ENCODE results near the gene HTR6. TPM values are rescaled to one million over a fixed set of nuclear protein-coding genes. Genes with fewer than 3 reads are reported as not detected.

The HTR6 gene
- total RNA-seq, 1 experiment from 2014 or later, result 0.10 TPM

DNA sequence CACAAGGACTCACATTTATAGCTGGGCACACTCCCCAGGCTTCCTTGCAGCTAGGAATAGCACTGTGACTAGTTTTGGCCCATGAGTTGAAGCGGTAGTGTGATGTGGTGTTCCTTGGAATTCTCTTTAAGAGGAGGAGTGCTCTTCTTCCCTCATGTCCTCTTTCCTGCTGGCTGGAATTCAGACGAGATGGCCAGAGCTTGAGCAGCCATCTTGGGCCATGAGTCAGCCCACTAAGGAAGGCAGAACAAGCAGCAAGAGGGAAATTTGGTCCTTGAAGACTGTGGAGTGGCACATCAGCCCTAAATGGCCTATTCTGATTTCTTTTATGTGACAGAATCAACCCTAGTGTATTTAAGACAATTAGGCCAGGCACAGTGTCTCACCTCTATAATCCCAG lies 20.0 kb downstream of the HTR6 start:
- POLR2A ChIA-PET, result no interaction called here
- no peaks in the 10 kb centered on the region for H3K9me3 ChIP-seq (ENCODE audit: control insufficient read depth, insufficient read depth, low read depth, low read length)
- H3K27me3 ChIP-seq (ENCODE audit: control insufficient read depth, insufficient read depth, low read length), result no peaks in the 10 kb centered on the region
- H3K36me3 ChIP-seq (ENCODE audit: control insufficient read depth, insufficient read depth, low read length), result no peaks in the 10 kb centered on the region
- in situ Hi-C loops (cut with HindIII; ENCODE audit: low pct_unique_long_range_greater_than_20kb, low sequenced_read_pairs), result no loop called here
- no TSS peak for BruUV-seq (replicated peaks)
- ATAC-seq (no peak), DNase-seq (ENCODE audit: low read depth, low spot score) (no peak)
- no peak overlapping the region for H3K4me3 ChIP-seq (ENCODE audit: low read depth in 2 of 2, low read length in 2 of 2)
- intact Hi-C loops (cut with micrococcal nuclease; ENCODE audit: unreplicated experiment), result no loop called here
- H3K27ac ChIP-seq (ENCODE audit: low read length), result no peak overlapping the region
- TF ChIP-seq REST (IDR thresholded peaks at IDR 0.05; ENCODE audit: insufficient read depth in 1 of 2, low read depth in 2 of 2, low read length in 1 of 2) (no peak), TCF7L2 (IDR thresholded peaks at IDR 0.05; ENCODE audit: low read depth, low read length) (no peak), POLR2AphosphoS5 (IDR thresholded peaks at IDR 0.05; ENCODE audit: low read depth, low read length) (no peak), SIN3A (IDR thresholded peaks at IDR 0.05; ENCODE audit: borderline replicate concordance, insufficient read depth, low read depth, low read length) (no peak)
- TF ChIP-seq, protein P1, sequence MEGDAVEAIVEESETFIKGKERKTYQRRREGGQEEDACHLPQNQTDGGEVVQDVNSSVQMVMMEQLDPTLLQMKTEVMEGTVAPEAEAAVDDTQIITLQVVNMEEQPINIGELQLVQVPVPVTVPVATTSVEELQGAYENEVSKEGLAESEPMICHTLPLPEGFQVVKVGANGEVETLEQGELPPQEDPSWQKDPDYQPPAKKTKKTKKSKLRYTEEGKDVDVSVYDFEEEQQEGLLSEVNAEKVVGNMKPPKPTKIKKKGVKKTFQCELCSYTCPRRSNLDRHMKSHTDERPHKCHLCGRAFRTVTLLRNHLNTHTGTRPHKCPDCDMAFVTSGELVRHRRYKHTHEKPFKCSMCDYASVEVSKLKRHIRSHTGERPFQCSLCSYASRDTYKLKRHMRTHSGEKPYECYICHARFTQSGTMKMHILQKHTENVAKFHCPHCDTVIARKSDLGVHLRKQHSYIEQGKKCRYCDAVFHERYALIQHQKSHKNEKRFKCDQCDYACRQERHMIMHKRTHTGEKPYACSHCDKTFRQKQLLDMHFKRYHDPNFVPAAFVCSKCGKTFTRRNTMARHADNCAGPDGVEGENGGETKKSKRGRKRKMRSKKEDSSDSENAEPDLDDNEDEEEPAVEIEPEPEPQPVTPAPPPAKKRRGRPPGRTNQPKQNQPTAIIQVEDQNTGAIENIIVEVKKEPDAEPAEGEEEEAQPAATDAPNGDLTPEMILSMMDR (IDR thresholded peaks at IDR 0.05), result no peak
- CTCF ChIA-PET, result no interaction called here
- no peaks in the 10 kb centered on the region for H3K4me1 ChIP-seq (ENCODE audit: control insufficient read depth, insufficient read depth, low read length)

DNA sequence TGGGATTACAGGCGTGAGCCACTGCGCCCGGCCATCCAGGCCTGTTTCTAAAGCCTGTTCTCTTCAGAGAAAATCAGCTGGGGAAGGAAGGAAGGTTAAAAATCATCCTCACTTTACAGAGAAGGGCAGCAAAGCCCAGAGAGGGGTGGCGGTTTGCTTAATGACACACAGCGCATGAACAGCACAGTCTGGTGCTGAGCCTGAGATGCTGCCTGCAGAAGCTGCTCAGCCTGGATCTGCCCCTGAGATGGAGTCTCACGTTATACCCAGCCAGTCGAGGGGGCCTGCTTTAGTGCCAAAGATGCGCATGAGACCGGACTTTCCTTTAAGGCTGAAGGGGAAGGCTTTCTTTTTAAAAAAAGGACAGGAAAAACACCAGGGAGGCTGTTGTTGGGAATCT lies 21.3 kb downstream of the HTR6 start:
- ATAC-seq (no peak), DNase-seq (ENCODE audit: low read depth, low spot score) (no peak)
- no peaks in the 10 kb centered on the region for H3K4me1 ChIP-seq (ENCODE audit: control insufficient read depth, insufficient read depth, low read length)
- in situ Hi-C loops (cut with HindIII; ENCODE audit: low pct_unique_long_range_greater_than_20kb, low sequenced_read_pairs) (no loop called here), intact Hi-C loops (cut with micrococcal nuclease; ENCODE audit: unreplicated experiment) (no loop called here)
- ChIA-PET POLR2A (no interaction called here), CTCF (no interaction called here)
- TF ChIP-seq TCF7L2 (IDR thresholded peaks at IDR 0.05; ENCODE audit: low read depth, low read length) (no peak), REST (IDR thresholded peaks at IDR 0.05; ENCODE audit: insufficient read depth in 1 of 2, low read depth in 2 of 2, low read length in 1 of 2) (no peak), SIN3A (IDR thresholded peaks at IDR 0.05; ENCODE audit: borderline replicate concordance, insufficient read depth, low read depth, low read length) (no peak), POLR2AphosphoS5 (IDR thresholded peaks at IDR 0.05; ENCODE audit: low read depth, low read length) (no peak)
- TF ChIP-seq, protein P1 (IDR thresholded peaks at IDR 0.05), result no peak
- no peaks in the 10 kb centered on the region for H3K9me3 ChIP-seq (ENCODE audit: control insufficient read depth, insufficient read depth, low read depth, low read length)
- no TSS peak for BruUV-seq (replicated peaks)
- H3K27ac ChIP-seq (ENCODE audit: low read length), result no peak overlapping the region
- H3K36me3 ChIP-seq (ENCODE audit: control insufficient read depth, insufficient read depth, low read length), result no peaks in the 10 kb centered on the region
- H3K27me3 ChIP-seq (ENCODE audit: control insufficient read depth, insufficient read depth, low read length), result no peaks in the 10 kb centered on the region
- H3K4me3 ChIP-seq (ENCODE audit: low read depth in 2 of 2, low read length in 2 of 2), result no peak overlapping the region

All from Panc1 (cell line).